Heart left ventricle (tissue), 16 donors: ENCODE results near the gene GPC6. TPM values are rescaled to one million over a fixed set of nuclear protein-coding genes. Genes with fewer than 3 reads are reported as not detected.

Source experiments
- ATAC-seq, 4 donors: fragments of 200-7000 bp; cut with Tn5 transposase; one replicate each; pipeline ENCODE4 v1.9.1; 2020 to 2022; ENCODE audit warnings: moderate library complexity in 4 of 4, mild to moderate bottlenecking in 3 of 4, moderate number of reproducible peaks in 1 of 4
- DNase-seq, 5 donors: peaks; one replicate each; pipeline ENCODE4 v3.0.0-alpha.2; 2020
- H3K27ac ChIP-seq, 12 donors: fragments of 200-600 bp; sonication (generic) in 4 of 12; one replicate each; pipeline versions ENCODE4 v1.5.0 to v1.8.0; 2016 to 2022; ENCODE audit warnings: mild to moderate bottlenecking in 2 of 12
- H3K27me3 ChIP-seq, 9 donors: fragments of 200-600 bp; sonication (generic) in 2 of 9; one replicate each; pipeline versions ENCODE4 v1.5.1 to v1.8.0; 2016 to 2022; ENCODE audit warnings: mild to moderate bottlenecking in 3 of 9
- H3K36me3 ChIP-seq, 9 donors: fragments of 200-600 bp; sonication (generic) in 2 of 9; one replicate each; pipeline versions ENCODE4 v1.5.0 to v1.8.0; 2018 to 2022; ENCODE audit warnings: mild to moderate bottlenecking in 2 of 9
- H3K4me1 ChIP-seq, 12 donors: fragments of 200-600 bp; sonication (generic) in 4 of 12; one replicate each; pipeline versions ENCODE4 v1.5.0 to v1.8.0; 2016 to 2022; ENCODE audit warnings: mild to moderate bottlenecking in 3 of 12
- H3K4me3 ChIP-seq, 12 donors: fragments of 200-600 bp; sonication (generic) in 4 of 12; one replicate each; pipeline versions ENCODE4 v1.5.0 to v1.8.0; 2017 to 2022; ENCODE audit warnings: mild to moderate bottlenecking in 9 of 12, moderate library complexity in 4 of 12
- H3K9me3 ChIP-seq, 12 donors: fragments of 200-600 bp; sonication (generic) in 4 of 12; one replicate each; pipeline versions ENCODE4 v1.5.0 to v1.8.0; 2016 to 2022; ENCODE audit warnings: mild to moderate bottlenecking in 1 of 12
- POLR2A ChIP-seq, 2 donors: fragments of 450-650 bp; IDR thresholded peaks; one replicate each; pipeline ENCODE4 v1.6.1; 2017; ENCODE audit warnings: antibody characterized with exemption in 2 of 2, mild to moderate bottlenecking in 2 of 2, moderate library complexity in 2 of 2
- WGBS, 4 donors: extraction: QIAGEN DNeasy Blood & Tissue Kit in 2 of 4; methylation state at CpG; one replicate each; pipeline versions ENCODE4 v1.1.5 to v1.1.7; 2013 to 2018; 5-methylcytosine and 5-hydroxymethylcytosine counted together
- intact Hi-C, 10 donors: fragments of 100-400 bp; cut with DNase I; formaldehyde crosslinking; loops; one replicate each; pipeline versions ENCODE4 v1.11.1 to v1.14.2; 2022
- polyA plus RNA-seq, 2 donors: library from polyadenylated mRNA; stranded (reverse); fragments of 200-250 nt; gene quantifications; one replicate each; pipeline ENCODE4 v1.2.3, GENCODE V29; 2013
- total RNA-seq, 9 donors: library from RNA; depleted of rRNA in 2 of 9; stranded (reverse); fragments of >200 nt in 2 of 9; fragmentation: NEBNext Ultra II Directional in 3 of 9; extraction: Animal tissue kit (Norgen Biotek cat#: 25700) in 3 of 9; gene quantifications; one replicate each; pipeline versions ENCODE4 v1.1.0 to v1.2.4, GENCODE V29; 2016 to 2023
- TF ChIP-seq, protein P1 (sequence below), 12 donors: fragments of 200-600 bp; sonication (generic) in 4 of 12; IDR thresholded peaks; one replicate each; pipeline versions ENCODE4 v1.5.0 to v1.8.0; 2018 to 2022; ENCODE audit warnings: antibody characterized with exemption in 12 of 12, mild to moderate bottlenecking in 5 of 12
- donor health status: ischemic (EF 13 %, LVEDD 7.1; RV severe dilation, severe dysfunction).
- donor health status: healthy with polysubstance abuse.
- donor health status: DM: no; HTN: yes; CAD: no.
- donor health status: DM: no; HTN: no; CAD: no.
- donor health status: ischemic (EF 25% LVEDD 6.9; RV normal size, moderate dysfunction).
- donor health status: ischemic (EF 25% LVEDD 5.7; RV mildly dilated, moderate dysfunction).
- donor health status: healthy.
- donor health status: DM: yes; HTN: yes; CAD: no.
- donor health status: ischemic (EF 35%, LVEDD 5.7; RV mildly dilated, moderate dysfunction).
- donor health status: nonischemic (EF 11% LVEDD 7.7; RV severe dilation, severe dysfunction).
- donor health status: DM: yes; HTN: yes; CAD: no.
- donor health status: PGD.
- donor health status: ischemic (EF 29% LVEDD 5.4; RV normal size, mild dysfunction).
- donor health status: nonischemic (EF 23%, LVEDD 6.1; RV moderate dilation, normal function).

The GPC6 gene
- total and polyA plus RNA-seq, 11 donors: 0.08 to 6.2 (median 2.0) TPM

DNA sequence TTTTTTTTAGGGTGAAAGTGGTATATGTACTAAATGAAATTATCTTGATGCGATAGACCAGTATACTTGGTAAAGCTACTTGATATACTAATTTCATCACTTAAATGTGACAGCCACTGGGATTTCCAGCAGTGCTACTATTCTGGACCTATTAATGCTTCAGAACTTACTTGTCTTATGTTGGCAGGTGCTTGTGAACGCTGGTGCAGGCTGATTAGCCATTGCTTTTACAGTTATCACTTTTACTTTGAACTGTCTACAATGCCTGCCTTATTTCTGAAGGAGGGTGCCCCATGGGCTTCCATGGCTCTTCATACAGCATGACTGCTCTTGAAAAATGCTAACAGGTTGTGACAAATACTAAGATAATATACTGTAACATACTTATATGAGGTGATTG, 294.7 kb downstream of the GPC6 start:
- 39 to 50% (median 45%) methylated on average over 2 of the region's 2 CpGs for WGBS, 4 donors
- no peaks in the 10 kb centered on the region for H3K9me3 ChIP-seq
- no peak overlapping the region for H3K4me3 ChIP-seq
- no peaks in the 10 kb centered on the region for H3K36me3 ChIP-seq
- no peak for ATAC-seq
- intact Hi-C loops: no loop called here
- TF ChIP-seq POLR2A (IDR thresholded peaks at IDR 0.05): no peak
- TF ChIP-seq, protein P1, sequence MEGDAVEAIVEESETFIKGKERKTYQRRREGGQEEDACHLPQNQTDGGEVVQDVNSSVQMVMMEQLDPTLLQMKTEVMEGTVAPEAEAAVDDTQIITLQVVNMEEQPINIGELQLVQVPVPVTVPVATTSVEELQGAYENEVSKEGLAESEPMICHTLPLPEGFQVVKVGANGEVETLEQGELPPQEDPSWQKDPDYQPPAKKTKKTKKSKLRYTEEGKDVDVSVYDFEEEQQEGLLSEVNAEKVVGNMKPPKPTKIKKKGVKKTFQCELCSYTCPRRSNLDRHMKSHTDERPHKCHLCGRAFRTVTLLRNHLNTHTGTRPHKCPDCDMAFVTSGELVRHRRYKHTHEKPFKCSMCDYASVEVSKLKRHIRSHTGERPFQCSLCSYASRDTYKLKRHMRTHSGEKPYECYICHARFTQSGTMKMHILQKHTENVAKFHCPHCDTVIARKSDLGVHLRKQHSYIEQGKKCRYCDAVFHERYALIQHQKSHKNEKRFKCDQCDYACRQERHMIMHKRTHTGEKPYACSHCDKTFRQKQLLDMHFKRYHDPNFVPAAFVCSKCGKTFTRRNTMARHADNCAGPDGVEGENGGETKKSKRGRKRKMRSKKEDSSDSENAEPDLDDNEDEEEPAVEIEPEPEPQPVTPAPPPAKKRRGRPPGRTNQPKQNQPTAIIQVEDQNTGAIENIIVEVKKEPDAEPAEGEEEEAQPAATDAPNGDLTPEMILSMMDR (IDR thresholded peaks at IDR 0.05): no peak
- no peaks in the 10 kb centered on the region for H3K27me3 ChIP-seq
- no peak overlapping the region for H3K27ac ChIP-seq
- DNase-seq: no peak
- no peaks in the 10 kb centered on the region for H3K4me1 ChIP-seq

DNA sequence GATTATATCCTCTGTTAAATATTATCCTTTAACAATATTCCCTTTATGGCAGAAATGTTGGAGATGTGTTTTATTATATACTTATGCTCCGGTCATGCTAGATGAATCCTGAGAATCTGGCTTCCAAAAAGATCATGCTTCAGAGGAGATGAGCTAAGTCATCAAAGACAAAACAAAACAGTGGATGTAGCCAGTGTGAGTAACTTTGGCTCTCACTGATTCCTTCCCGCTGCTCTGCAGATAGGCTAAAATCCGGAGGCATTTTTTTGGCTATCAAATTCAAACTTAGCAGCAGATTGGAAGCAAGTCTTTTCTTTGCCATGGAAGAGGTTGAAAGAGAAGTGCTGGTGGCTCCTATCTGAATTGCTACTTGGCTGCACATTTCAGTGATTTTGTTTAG, 295.9 kb downstream of the GPC6 start:
- Histone ChIP-seq H3K27me3 (no peaks in the 10 kb centered on the region), H3K4me3 (no peak overlapping the region), H3K36me3 (no peaks in the 10 kb centered on the region), H3K4me1 (no peaks in the 10 kb centered on the region), H3K9me3 (no peaks in the 10 kb centered on the region), H3K27ac (no peak overlapping the region)
- ATAC-seq (no peak), DNase-seq (no peak)
- intact Hi-C loops: no loop called here
- TF ChIP-seq, protein P1 (IDR thresholded peaks at IDR 0.05): no peak
- TF ChIP-seq POLR2A (IDR thresholded peaks at IDR 0.05): no peak
- WGBS, 4 donors: 53 to 72% (median 61%) methylated on average over 3 of the region's 3 CpGs

DNA sequence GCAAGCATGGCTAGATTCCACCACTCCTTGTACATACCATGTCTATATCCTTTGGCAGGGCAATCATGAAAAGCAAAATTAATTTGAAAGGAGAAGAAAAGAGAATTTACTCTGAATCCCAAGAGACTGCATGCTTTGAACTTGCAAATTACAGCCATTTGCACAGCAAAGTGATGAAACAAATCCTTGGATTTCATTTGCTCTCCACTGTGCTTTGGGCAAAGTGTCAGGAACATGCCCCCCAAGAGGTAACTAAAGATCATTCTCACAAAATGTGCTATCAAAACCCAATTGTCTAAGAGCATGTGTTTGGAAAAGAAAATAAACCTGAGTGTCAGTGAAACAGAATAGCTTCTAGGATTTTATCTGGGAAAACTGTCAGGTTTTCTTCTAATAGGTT, 298.5 kb downstream of the GPC6 start:
- ATAC-seq: no peak
- H3K27me3 ChIP-seq: no peaks in the 10 kb centered on the region
- no peak overlapping the region for H3K27ac ChIP-seq
- no peaks in the 10 kb centered on the region for H3K9me3 ChIP-seq
- no peak overlapping the region for H3K4me3 ChIP-seq
- no peak for DNase-seq
- intact Hi-C loops: no loop called here
- no peaks in the 10 kb centered on the region for H3K36me3 ChIP-seq
- no peaks in the 10 kb centered on the region for H3K4me1 ChIP-seq
- no peak for TF ChIP-seq POLR2A (IDR thresholded peaks at IDR 0.05)
- TF ChIP-seq, protein P1 (IDR thresholded peaks at IDR 0.05): no peak

DNA sequence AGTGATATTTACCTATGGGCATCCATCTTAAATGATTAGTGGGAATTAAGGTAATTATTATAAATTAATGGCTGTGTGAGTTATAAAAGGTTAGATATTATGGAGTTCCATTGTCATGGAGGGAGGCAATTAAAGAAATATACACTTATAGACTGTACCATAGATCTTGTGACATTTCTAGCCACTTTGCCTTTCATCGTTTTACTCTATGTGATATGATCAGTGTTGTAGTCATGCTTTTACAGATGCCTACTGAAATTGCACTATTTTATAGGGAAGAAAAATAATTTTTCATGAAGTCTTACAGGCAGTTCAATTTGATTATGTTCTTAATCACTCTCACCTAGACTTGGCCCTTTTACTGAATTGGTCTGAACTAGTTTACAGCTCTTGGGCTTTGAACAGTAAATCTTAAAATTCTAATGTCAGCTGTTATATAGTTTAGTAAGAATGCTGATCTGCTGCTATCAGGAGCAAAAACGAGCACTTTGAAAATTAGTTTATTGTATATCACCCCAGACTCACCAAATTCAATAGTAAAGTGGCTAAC, 301.2 kb downstream of the GPC6 start:
- WGBS, 4 donors: 71 to 82% (median 79%) methylated on average over 2 of the region's 2 CpGs
- intact Hi-C loops: no loop called here
- no peaks in the 10 kb centered on the region for H3K9me3 ChIP-seq
- H3K36me3 ChIP-seq: no peaks in the 10 kb centered on the region
- no peaks in the 10 kb centered on the region for H3K27me3 ChIP-seq
- no peak overlapping the region for H3K4me3 ChIP-seq
- no peak overlapping the region for H3K27ac ChIP-seq
- no peak for DNase-seq
- ATAC-seq: no peak
- no peaks in the 10 kb centered on the region for H3K4me1 ChIP-seq
- no peak for TF ChIP-seq POLR2A (IDR thresholded peaks at IDR 0.05)
- TF ChIP-seq, protein P1 (IDR thresholded peaks at IDR 0.05): no peak
